Measurements from ENCODE around the gene ADAR.

The ADAR gene

GRCh38 chr1:154626456-154627256, 18.7 kb upstream of the ADAR start:
- ATAC-seq = peak; percentile 67
- TF ChIP-seq POU6F1 (CRISPR knock-in tag; IDR thresholded peaks at IDR 0.05; ENCODE audit: borderline replicate concordance, low read depth) (no peak), ESRRG (CRISPR knock-in tag; IDR thresholded peaks at IDR 0.05) (no peak), OSR1 (CRISPR knock-in tag; IDR thresholded peaks at IDR 0.05) (no peak), CREB5 (CRISPR knock-in tag; IDR thresholded peaks at IDR 0.05; ENCODE audit: low read depth) (no peak), ISL1 (CRISPR knock-in tag; IDR thresholded peaks at IDR 0.05) (no peak), BACH2 (CRISPR knock-in tag; IDR thresholded peaks at IDR 0.05; ENCODE audit: borderline replicate concordance) (no peak), TOX (CRISPR knock-in tag; IDR thresholded peaks at IDR 0.05; ENCODE audit: borderline replicate concordance) (no peak), ZC3H10 (CRISPR knock-in tag; IDR thresholded peaks at IDR 0.05) (no peak), ZNF565 (CRISPR knock-in tag; conservative IDR thresholded peaks at IDR 0.05; ENCODE audit: low read depth) (no peak), PPARA (CRISPR knock-in tag; IDR thresholded peaks at IDR 0.05; ENCODE audit: borderline replicate concordance) (no peak), ZNF70 (CRISPR knock-in tag; IDR thresholded peaks at IDR 0.05) (no peak), ZFP30 (CRISPR knock-in tag; IDR thresholded peaks at IDR 0.05) (no peak)

- TF ChIP-seq ZNF565 (CRISPR knock-in tag; conservative IDR thresholded peaks at IDR 0.05; ENCODE audit: low read depth) = no peak
- TF ChIP-seq TCF4 (CRISPR knock-in tag; IDR thresholded peaks at IDR 0.05; ENCODE audit: borderline replicate concordance) = no peak
- no peak for TF ChIP-seq GLIS3 (CRISPR knock-in tag; IDR thresholded peaks at IDR 0.05)
- no peak for TF ChIP-seq TSHZ2 (CRISPR knock-in tag; IDR thresholded peaks at IDR 0.05)
- no peak for TF ChIP-seq CREB5 (CRISPR knock-in tag; IDR thresholded peaks at IDR 0.05; ENCODE audit: low read depth)
- ATAC-seq = no peak
Measured at GRCh38 chr1:154624746-154625643, 17.0 kb upstream of the ADAR start.

GRCh38 chr1:154623358-154623757, 15.4 kb upstream of the ADAR start:
- ATAC-seq = no peak

More at GRCh38 chr1:154623358-154623757, 15.4 kb upstream of the ADAR start:
- TF ChIP-seq CREB5 (CRISPR knock-in tag; IDR thresholded peaks at IDR 0.05; ENCODE audit: low read depth) (no peak), BACH2 (CRISPR knock-in tag; IDR thresholded peaks at IDR 0.05; ENCODE audit: borderline replicate concordance) (no peak), SNAI2 (CRISPR knock-in tag; IDR thresholded peaks at IDR 0.05) (no peak)
